Esophagus muscularis mucosa (tissue), 4 donors: ENCODE measurements around the gene GNPAT. TPM values are rescaled to one million over a fixed set of nuclear protein-coding genes. Genes with fewer than 3 reads are reported as not detected.

ENCODE experiments used
- DNase-seq: peaks from one replicate; pipeline ENCODE4 v3.0.0-alpha.2; 2017; ENCODE audit errors: extremely low spot score
- H3K27ac ChIP-seq, 4 donors: fragments of 200-600 bp; sonication (generic); replicated peaks in 1 of 4; 1 replicate in 3 of 4; 2 replicates in 1 of 4; pipeline ENCODE4 v1.5.1; 2016 to 2019; ENCODE audit warnings: mild to moderate bottlenecking in 1 of 4
- H3K27me3 ChIP-seq, 4 donors: fragments of 200-600 bp; sonication (generic); one replicate each; pipeline versions ENCODE4 v1.5.1 to v1.6.0; 2016 to 2019
- H3K36me3 ChIP-seq, 4 donors: fragments of 200-600 bp; sonication (generic); one replicate each; pipeline ENCODE4 v1.5.1; 2016 to 2019
- H3K4me1 ChIP-seq, 4 donors: fragments of 200-600 bp; sonication (generic); one replicate each; pipeline ENCODE4 v1.5.1; 2016 to 2019
- H3K4me3 ChIP-seq, 4 donors: fragments of 200-600 bp; sonication (generic); 1 replicate in 2 of 4; 2 replicates in 2 of 4; pipeline ENCODE4 v1.5.1; 2016 to 2019; ENCODE audit warnings: mild to moderate bottlenecking in 4 of 4, moderate library complexity in 1 of 4
- H3K9me3 ChIP-seq, 4 donors: fragments of 200-600 bp; sonication (generic); 1 replicate in 3 of 4; 2 replicates in 1 of 4; pipeline ENCODE4 v1.5.1; 2016 to 2019
- CTCF ChIP-seq, 3 experiments: fragments of 200-600 bp in 2 of 3; fragments of 450-650 bp in 1 of 3; sonication (generic) in 2 of 3; IDR thresholded peaks; one replicate each; pipeline ENCODE4 v1.5.1; 2017 to 2019; ENCODE audit warnings: antibody characterized with exemption in 3 of 3, mild to moderate bottlenecking in 2 of 3, moderate library complexity in 1 of 3
- EP300 ChIP-seq: sonication (generic); formaldehyde crosslinking; IDR thresholded peaks from one replicate; pipeline ENCODE4 v1.6.1; 2017; ENCODE audit warnings: antibody characterized with exemption
- POLR2A ChIP-seq: fragments of 450-650 bp; IDR thresholded peaks from one replicate; pipeline ENCODE4 v1.6.1; 2017; ENCODE audit warnings: antibody characterized with exemption, moderate library complexity, mild to moderate bottlenecking, low read depth
- POLR2AphosphoS5 ChIP-seq, 2 donors: sonication (generic); formaldehyde crosslinking; IDR thresholded peaks; one replicate each; pipeline ENCODE4 v1.6.1; 2017; ENCODE audit warnings: antibody characterized with exemption in 2 of 2
- WGBS: methylation state at CpG from one replicate; pipeline ENCODE4 v1.1.5; 2018; 5-methylcytosine and 5-hydroxymethylcytosine counted together
- intact Hi-C: fragments of 100-400 bp; cut with DNase I; formaldehyde crosslinking; loops from one replicate; pipeline ENCODE4 v1.15.1; 2023
- total RNA-seq, 4 donors: library from RNA; depleted of rRNA; stranded (reverse); fragments of >200 nt; gene quantifications; one replicate each; pipeline versions ENCODE4 v1.1.0 to v1.2.1, GENCODE V29; 2016

The GNPAT gene
- total RNA-seq, 4 donors from 2014 or later = 40.3 to 52.3 (median 47.2) TPM

GRCh38 chr1:231274119-231274825 lies 33.3 kb downstream of the GNPAT start:
- no peak for DNase-seq
- no peak overlapping the region for H3K27ac ChIP-seq
- WGBS = 80% methylated on average over 8 of the region's 8 CpGs
- no peaks in the 10 kb centered on the region for H3K27me3 ChIP-seq
- H3K4me1 ChIP-seq = no peaks in the 10 kb centered on the region
- intact Hi-C loops = no loop called here
- H3K36me3 ChIP-seq = peaks cover 20 to 93% (median 70%) of the 10 kb centered on the region in 4 donors
- no peak overlapping the region for H3K4me3 ChIP-seq
- H3K9me3 ChIP-seq = no peaks in the 10 kb centered on the region
- TF ChIP-seq CTCF (IDR thresholded peaks at IDR 0.05) = no peak
- no peak for TF ChIP-seq POLR2A
- TF ChIP-seq POLR2AphosphoS5 (IDR thresholded peaks at IDR 0.05) = no peak
- TF ChIP-seq EP300 = no peak

- no peaks in the 10 kb centered on the region for H3K9me3 ChIP-seq
- intact Hi-C loops = no loop called here
- H3K4me3 ChIP-seq = no peak overlapping the region
- WGBS = 87% methylated on average over 9 of the region's 9 CpGs
- TF ChIP-seq CTCF (IDR thresholded peaks at IDR 0.05) = no peak
- TF ChIP-seq EP300 = no peak
- no peak for TF ChIP-seq POLR2A
- no peak for TF ChIP-seq POLR2AphosphoS5 (IDR thresholded peaks at IDR 0.05)
- H3K27me3 ChIP-seq = no peaks in the 10 kb centered on the region
- DNase-seq = no peak
- no peaks in the 10 kb centered on the region for H3K4me1 ChIP-seq
- H3K36me3 ChIP-seq = peaks cover 12 to 53% (median 40%) of the 10 kb centered on the region in 4 donors
- no peak overlapping the region for H3K27ac ChIP-seq
Observed at GRCh38 chr1:231278100-231278790, 37.2 kb downstream of the GNPAT start.

- Histone ChIP-seq H3K27ac (no peak overlapping the region), H3K4me1 (no peaks in the 10 kb centered on the region), H3K4me3 (no peak overlapping the region), H3K9me3 (no peaks in the 10 kb centered on the region), H3K27me3 (no peaks in the 10 kb centered on the region), H3K36me3 (peaks cover 6 to 45% (median 34%) of the 10 kb centered on the region in 4 donors)
- no peak for TF ChIP-seq CTCF (IDR thresholded peaks at IDR 0.05)
- intact Hi-C loops = no loop called here
- DNase-seq = no peak
- 62% methylated on average over 1 of the region's 1 CpG for WGBS
Observed at GRCh38 chr1:231279081-231279480, 38.1 kb downstream of the GNPAT start.

- Histone ChIP-seq H3K36me3 (peaks cover 0 to 39% (median 28%) of the 10 kb centered on the region in 4 donors), H3K27me3 (no peaks in the 10 kb centered on the region), H3K27ac (no peak overlapping the region), H3K4me1 (no peaks in the 10 kb centered on the region), H3K4me3 (no peak overlapping the region), H3K9me3 (no peaks in the 10 kb centered on the region)
- no peak for DNase-seq
- WGBS = 88% methylated on average over 7 of the region's 7 CpGs
- intact Hi-C loops = no loop called here
- TF ChIP-seq CTCF (IDR thresholded peaks at IDR 0.05) = no peak
- TF ChIP-seq EP300 = no peak
- TF ChIP-seq POLR2A = no peak
- no peak for TF ChIP-seq POLR2AphosphoS5 (IDR thresholded peaks at IDR 0.05)
Observed at GRCh38 chr1:231279683-231280082, 38.7 kb downstream of the GNPAT start.
